ENCODE measurements around the gene PROSER2. TPM values are rescaled to one million over a fixed set of nuclear protein-coding genes. Genes with fewer than 3 reads are reported as not detected.

Gene PROSER2
- total RNA-seq, 1 experiment from 2014 or later = 4.1 TPM

DNA sequence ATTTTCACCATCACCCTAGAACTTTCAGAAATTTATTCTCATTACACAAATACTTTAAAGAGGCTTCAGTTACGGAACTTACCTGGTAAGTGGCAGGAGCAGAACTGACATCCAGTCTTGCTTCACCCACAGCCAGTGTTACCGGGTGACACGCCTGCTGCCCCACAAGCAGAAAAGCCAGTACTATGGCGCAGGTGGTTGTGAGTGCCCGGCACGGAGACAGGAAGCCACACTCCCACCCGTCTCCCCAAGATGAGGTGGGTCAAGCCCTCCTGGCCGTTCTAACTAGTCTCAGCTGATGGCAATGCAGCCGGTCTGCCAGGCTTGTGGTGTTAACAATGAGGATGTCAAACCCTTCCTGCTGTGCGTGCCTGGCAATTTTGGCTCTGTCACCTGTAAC lies 86.9 kb downstream of the PROSER2 start:
- no peak overlapping the region for H3K4me3 ChIP-seq (ENCODE audit: low read depth in 2 of 2, low read length in 2 of 2)
- CTCF ChIA-PET = no interaction called here
- H3K27me3 ChIP-seq (ENCODE audit: control insufficient read depth, insufficient read depth, low read length) = no peaks in the 10 kb centered on the region
- DNase-seq (ENCODE audit: low read depth, low spot score) (no peak), ATAC-seq (no peak)
- H3K4me1 ChIP-seq (ENCODE audit: control insufficient read depth, insufficient read depth, low read length) = no peaks in the 10 kb centered on the region
- no peaks in the 10 kb centered on the region for H3K9me3 ChIP-seq (ENCODE audit: control insufficient read depth, insufficient read depth, low read depth, low read length)
- in situ Hi-C loops (cut with HindIII; ENCODE audit: low pct_unique_long_range_greater_than_20kb, low sequenced_read_pairs) (no loop called here), intact Hi-C loops (cut with micrococcal nuclease; ENCODE audit: unreplicated experiment) (no loop called here)
- TF ChIP-seq, protein P1, sequence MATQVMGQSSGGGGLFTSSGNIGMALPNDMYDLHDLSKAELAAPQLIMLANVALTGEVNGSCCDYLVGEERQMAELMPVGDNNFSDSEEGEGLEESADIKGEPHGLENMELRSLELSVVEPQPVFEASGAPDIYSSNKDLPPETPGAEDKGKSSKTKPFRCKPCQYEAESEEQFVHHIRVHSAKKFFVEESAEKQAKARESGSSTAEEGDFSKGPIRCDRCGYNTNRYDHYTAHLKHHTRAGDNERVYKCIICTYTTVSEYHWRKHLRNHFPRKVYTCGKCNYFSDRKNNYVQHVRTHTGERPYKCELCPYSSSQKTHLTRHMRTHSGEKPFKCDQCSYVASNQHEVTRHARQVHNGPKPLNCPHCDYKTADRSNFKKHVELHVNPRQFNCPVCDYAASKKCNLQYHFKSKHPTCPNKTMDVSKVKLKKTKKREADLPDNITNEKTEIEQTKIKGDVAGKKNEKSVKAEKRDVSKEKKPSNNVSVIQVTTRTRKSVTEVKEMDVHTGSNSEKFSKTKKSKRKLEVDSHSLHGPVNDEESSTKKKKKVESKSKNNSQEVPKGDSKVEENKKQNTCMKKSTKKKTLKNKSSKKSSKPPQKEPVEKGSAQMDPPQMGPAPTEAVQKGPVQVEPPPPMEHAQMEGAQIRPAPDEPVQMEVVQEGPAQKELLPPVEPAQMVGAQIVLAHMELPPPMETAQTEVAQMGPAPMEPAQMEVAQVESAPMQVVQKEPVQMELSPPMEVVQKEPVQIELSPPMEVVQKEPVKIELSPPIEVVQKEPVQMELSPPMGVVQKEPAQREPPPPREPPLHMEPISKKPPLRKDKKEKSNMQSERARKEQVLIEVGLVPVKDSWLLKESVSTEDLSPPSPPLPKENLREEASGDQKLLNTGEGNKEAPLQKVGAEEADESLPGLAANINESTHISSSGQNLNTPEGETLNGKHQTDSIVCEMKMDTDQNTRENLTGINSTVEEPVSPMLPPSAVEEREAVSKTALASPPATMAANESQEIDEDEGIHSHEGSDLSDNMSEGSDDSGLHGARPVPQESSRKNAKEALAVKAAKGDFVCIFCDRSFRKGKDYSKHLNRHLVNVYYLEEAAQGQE (IDR thresholded peaks at IDR 0.05; ENCODE audit: insufficient read depth in 1 of 2, low read depth in 2 of 2, low read length in 1 of 2) = no peak
- TF ChIP-seq TCF7L2 (IDR thresholded peaks at IDR 0.05; ENCODE audit: low read depth, low read length) = no peak
- TF ChIP-seq, protein P2, sequence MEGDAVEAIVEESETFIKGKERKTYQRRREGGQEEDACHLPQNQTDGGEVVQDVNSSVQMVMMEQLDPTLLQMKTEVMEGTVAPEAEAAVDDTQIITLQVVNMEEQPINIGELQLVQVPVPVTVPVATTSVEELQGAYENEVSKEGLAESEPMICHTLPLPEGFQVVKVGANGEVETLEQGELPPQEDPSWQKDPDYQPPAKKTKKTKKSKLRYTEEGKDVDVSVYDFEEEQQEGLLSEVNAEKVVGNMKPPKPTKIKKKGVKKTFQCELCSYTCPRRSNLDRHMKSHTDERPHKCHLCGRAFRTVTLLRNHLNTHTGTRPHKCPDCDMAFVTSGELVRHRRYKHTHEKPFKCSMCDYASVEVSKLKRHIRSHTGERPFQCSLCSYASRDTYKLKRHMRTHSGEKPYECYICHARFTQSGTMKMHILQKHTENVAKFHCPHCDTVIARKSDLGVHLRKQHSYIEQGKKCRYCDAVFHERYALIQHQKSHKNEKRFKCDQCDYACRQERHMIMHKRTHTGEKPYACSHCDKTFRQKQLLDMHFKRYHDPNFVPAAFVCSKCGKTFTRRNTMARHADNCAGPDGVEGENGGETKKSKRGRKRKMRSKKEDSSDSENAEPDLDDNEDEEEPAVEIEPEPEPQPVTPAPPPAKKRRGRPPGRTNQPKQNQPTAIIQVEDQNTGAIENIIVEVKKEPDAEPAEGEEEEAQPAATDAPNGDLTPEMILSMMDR (IDR thresholded peaks at IDR 0.05) = no peak
- no peak for TF ChIP-seq SIN3A (IDR thresholded peaks at IDR 0.05; ENCODE audit: borderline replicate concordance, insufficient read depth, low read depth, low read length)
- no peak for TF ChIP-seq POLR2AphosphoS5 (IDR thresholded peaks at IDR 0.05; ENCODE audit: low read depth, low read length)
- no peak overlapping the region for H3K27ac ChIP-seq (ENCODE audit: low read length)
- no peaks in the 10 kb centered on the region for H3K36me3 ChIP-seq (ENCODE audit: control insufficient read depth, insufficient read depth, low read length)
- POLR2A ChIA-PET = no interaction called here
- no TSS peak for BruUV-seq (replicated peaks)

DNA sequence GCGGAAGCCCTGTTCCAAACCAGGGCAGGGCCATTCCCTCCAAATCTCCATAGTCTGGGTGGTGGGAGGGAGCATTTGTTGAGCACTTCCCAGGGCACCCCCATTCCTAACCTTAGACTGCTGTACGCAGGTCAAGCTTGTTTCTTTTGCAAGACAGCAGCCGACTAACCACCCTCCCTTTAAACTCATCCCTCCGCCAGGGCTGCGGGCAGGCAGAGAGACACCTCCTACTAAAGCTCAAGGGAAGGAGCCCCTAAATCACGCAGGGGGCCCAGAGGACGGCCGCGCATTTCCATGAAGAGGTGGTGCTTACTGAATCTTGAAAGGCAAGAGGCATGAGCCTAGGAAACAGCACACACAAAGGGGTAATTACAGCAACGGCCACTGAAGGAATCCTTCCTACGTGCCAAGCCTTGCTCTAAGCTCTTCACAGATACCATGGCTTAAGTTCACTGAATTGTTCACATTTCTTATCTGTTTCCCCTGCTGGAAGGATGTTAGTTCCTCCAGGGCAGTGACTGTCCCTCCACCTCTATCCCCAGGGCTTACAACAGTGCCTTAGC lies 90.0 kb downstream of the PROSER2 start:
- TF ChIP-seq, protein P1 (IDR thresholded peaks at IDR 0.05; ENCODE audit: insufficient read depth in 1 of 2, low read depth in 2 of 2, low read length in 1 of 2) = no peak
- TF ChIP-seq SIN3A (IDR thresholded peaks at IDR 0.05; ENCODE audit: borderline replicate concordance, insufficient read depth, low read depth, low read length) (no peak), POLR2AphosphoS5 (IDR thresholded peaks at IDR 0.05; ENCODE audit: low read depth, low read length) (no peak), TCF7L2 (IDR thresholded peaks at IDR 0.05; ENCODE audit: low read depth, low read length) (no peak)
- TF ChIP-seq, protein P2 (IDR thresholded peaks at IDR 0.05) = no peak
- Histone ChIP-seq H3K4me3 (ENCODE audit: low read depth in 2 of 2, low read length in 2 of 2) (no peak overlapping the region), H3K27ac (ENCODE audit: low read length) (no peak overlapping the region), H3K9me3 (ENCODE audit: control insufficient read depth, insufficient read depth, low read depth, low read length) (no peaks in the 10 kb centered on the region), H3K27me3 (ENCODE audit: control insufficient read depth, insufficient read depth, low read length) (no peaks in the 10 kb centered on the region), H3K4me1 (ENCODE audit: control insufficient read depth, insufficient read depth, low read length) (no peaks in the 10 kb centered on the region), H3K36me3 (ENCODE audit: control insufficient read depth, insufficient read depth, low read length) (no peaks in the 10 kb centered on the region)
- POLR2A ChIA-PET = no interaction called here
- ATAC-seq = no peak
- intact Hi-C loops (cut with micrococcal nuclease; ENCODE audit: unreplicated experiment) = no loop called here
- in situ Hi-C loops (cut with HindIII; ENCODE audit: low pct_unique_long_range_greater_than_20kb, low sequenced_read_pairs) = no loop called here
- no TSS peak for BruUV-seq (replicated peaks)
- no peak for DNase-seq (ENCODE audit: low read depth, low spot score)
- CTCF ChIA-PET = no interaction called here

Measured in Panc1 (cell line).